Middle frontal gyrus (tissue), 1 donor: ENCODE results near the gene ZNF154.
"Not testable (repeated sequence)": the region's sequence is repeated elsewhere in the genome, so short reads cannot be mapped to it uniquely, and the experiment has no call there.

Experiments
- DNase-seq: peaks from one replicate; pipeline ENCODE4 v3.0.0-alpha.2; 2015; ENCODE audit warnings: low spot score; ENCODE audit errors: extremely low spot score

The ZNF154 gene

DNA sequence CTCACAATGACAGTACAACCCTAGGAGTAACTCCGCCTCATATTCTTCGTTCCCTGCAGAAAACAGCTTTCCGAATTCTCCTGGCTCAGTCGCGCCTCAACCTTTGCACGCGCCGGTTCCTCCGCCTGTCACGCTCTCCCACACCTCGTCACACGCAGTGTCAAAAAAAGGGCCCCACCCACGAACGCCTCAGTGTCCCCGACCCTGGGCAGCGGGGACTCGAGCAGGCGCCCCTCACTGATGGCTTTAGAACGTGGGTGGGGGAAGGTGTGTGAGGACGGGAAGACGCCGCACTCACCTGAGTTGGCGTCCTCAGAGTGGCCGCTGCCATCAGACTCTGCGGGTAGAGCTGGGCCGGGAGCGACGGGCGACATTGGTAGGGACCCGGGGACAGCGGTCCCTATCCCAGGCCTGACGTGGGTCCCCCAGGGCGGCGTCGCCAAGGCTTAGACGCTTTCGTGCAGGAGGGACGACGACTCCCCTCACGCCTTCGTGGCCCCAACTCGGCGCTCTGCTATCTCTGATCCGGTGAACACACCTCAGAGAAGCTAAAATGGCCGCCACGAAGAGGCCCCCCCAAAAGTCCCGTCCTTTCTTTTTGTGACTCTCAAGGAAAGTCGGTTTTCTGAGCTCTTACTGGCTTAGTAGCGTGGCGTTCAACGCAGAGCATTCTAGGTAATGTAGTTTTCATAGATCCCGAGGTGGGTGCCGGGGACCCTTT, at the start of gene ZNF154:
Gene ZNF154, minus strand, starts transcription at position 564 of the 721 bp plus-strand sequence. Its CDS starts 233 bp downstream, at position 331.
- DNase-seq = peak; percentile 59

DNA sequence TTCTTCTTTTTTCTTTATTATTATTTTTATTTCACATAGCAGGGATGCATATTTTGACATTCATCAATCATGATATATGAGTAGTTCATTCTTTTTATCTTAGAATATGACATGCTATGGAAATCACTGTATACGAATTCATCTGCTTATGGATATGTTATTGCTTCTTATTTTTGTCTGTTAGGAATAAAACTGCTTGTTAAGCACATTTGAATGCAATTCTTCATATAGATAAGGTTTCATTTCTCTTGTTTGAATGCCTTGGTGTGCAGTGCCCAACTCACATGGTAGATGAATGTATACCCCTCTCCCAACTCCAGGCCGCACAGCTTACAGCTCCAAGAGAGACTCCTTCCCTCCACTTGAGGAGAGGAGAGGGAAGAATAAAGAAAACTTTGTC, 48.9 kb upstream of the ZNF154 start:
- no peak for DNase-seq

DNA sequence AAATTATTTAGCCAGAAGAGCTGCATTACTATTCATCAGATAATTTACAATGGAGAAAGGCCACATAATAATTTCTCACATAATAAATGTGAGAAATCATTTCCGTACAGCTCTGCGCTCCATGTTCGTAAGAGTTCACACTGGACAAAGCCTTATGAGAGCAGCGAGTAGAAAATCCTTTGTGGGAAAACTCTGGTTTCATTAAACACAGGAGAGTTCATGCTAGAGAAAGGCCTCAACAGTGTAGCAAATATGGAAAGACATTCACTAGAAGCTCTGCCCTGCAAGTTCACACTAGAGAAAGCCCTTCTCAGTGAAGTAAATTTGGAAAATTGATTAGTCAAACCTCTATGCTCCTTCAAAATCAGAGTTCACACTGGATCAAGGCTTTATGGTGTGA, 46.0 kb upstream of the ZNF154 start:
- DNase-seq = no peak

DNA sequence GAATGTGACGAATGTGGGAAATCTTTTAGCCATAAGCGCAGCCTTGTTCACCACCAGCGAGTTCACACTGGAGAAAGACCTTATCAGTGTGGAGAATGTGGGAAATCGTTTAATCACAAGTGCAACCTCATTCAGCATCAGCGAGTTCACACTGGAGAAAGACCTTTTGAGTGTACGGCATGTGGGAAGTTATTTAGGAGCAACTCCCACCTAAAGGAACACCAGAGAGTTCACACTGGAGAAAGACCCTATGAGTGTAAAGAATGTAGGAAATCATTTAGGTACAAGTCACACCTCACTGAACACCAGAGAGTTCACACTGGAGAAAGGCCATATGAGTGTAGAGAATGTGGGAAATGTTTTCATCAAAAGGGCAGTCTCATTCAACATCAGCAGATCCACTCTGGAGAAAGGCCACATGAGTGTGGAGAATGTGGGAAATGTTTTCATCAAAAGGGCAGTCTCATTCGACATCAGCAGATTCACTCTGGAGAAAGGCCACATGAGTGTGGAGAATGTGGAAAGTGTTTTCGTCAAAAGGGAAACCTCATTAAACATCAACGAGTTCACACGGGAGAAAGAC, 45.2 kb upstream of the ZNF154 start:
- no peak for DNase-seq

DNA sequence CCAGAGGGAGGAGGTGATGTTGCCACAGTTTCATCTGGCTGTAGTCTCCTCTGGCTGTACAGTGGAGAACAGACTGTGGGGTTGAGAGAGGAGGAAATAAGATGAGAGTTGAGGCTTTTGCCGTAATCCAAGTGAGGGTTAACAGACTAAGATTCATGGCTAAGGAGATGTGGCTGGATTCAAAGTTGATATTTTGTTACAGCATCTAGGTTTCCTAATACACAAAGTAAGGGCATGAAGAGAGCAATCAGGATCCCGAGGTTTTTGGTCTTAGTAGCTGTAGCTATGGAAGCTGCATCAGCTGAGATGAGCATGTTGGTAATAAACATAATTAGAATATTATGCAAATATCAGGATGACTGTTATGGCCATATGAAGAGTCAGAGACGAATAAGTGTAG, 39.0 kb upstream of the ZNF154 start:
- no peak for DNase-seq

DNA sequence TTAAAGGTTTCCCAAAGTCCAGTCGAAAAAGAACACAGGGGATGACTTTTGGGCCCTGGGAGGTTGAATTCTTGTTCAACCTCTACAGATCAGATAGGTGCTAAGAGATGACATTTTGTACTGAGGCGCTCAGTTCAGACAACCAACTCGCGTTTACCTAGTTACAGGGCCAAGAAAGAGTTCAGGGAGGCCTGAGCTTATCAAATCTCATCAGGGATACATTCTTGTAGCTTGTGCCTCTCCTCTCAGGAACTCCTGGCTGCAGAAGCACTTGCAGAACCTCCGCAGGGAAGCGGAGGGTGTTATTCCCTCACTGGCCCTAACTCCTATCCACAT, 38.4 kb upstream of the ZNF154 start:
- DNase-seq = no peak

DNA sequence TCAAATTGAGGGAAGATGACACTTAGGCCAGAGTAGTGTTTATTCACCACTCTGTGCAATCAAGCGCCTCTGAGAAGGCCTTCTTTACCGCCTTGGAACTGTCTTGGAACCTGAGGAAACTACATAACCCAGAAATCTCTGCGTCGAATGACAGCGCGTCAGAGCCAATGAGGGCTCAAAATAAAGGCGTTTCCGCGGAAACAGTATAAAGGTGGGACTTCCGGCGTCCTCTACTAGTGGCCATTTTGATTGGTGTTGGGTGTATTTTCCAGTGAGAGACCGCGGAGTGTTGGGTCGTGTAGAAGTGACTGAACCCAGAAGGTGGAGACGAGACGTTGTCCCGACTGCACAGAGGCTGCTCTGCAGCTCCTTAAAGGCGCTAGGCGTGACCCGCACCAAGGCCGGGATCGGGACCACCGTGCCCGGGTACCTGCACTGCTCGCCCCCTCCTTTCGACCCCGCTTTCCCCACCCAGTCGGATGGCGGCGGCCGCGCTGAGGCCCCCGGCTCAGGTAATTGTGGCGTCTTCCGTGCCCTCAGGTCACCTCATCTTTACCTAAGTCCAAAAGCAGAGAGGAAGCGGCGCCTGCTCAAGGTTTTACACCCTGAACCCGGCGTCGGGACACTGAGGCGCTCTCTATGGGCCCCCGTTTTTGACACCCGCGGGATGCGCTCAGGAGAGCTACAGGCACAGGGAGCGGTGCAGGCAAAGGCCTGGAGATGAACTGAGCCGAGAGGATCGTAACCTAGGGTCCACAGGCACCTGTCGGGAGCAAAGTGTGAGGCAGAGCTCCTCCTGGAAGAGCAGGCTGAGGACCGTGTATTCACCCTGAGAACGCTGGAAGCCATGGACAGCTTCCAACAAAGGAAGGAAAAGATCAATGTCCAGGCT, 37.8 kb upstream of the ZNF154 start, which contains the start of gene ZNF776:
Gene ZNF776, plus strand, starts transcription at position 236 of the 892 bp plus-strand sequence. Its CDS starts 244 bp downstream, at position 480.
- DNase-seq = peak; percentile 94

DNA sequence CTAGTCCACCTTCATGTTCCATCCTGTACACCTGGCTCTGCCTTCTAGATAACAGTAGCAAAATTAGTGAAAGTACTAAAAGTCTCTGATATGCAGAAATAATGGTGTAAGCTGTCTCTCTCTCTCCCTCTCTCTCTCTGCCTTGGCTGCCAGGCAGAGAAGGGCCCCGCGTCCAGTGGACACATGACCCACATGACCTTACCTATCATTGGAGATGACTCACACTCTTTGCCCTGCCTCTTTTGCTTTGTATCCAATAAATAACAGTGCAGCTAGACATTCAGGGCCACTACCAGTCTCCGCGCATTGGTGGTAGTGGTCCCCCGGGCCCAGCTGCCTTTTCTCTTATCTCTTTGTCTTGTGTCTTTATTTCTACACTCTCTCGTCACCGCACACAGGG, 29.8 kb upstream of the ZNF154 start:
- DNase-seq = not testable (repeated sequence)

DNA sequence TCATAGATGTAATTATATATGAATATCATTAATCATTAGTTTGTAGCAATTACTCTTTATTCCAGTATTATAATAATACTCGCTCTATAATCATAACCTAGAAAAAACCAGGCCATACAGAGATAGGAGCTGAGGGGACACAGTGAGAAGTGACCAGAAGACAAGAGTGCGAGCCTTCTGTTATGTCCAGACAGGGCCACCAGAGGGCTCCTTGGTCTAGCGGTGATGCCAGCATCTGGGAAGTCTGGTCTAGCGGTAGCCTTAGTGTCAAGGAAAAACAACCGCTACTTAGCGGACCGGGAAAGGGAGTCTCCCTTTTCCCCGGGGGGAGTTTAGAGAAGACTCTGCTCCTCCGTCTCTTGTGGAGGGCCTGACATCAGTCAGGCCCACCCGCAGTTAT, 29.3 kb upstream of the ZNF154 start:
- not testable (repeated sequence) for DNase-seq

DNA sequence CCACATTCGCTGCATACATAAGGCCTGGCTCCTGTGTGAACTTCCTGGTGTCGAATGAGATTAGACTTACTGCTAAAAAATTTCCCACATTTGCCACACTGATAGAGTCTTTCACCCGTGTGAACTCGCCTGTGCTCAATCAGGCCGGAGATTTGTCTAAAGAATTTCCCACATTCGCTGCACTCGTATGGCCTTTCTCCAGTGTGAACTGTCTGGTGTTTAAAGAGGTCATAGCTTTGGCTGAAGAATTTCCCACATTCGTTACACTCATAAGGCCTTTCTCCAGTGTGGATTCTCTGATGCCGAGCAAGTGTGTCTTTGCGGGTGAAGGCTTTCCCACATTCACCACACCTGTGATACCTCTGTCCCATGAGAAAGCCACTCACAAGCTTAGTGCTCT, 11.9 kb upstream of the ZNF154 start:
- DNase-seq = no peak

DNA sequence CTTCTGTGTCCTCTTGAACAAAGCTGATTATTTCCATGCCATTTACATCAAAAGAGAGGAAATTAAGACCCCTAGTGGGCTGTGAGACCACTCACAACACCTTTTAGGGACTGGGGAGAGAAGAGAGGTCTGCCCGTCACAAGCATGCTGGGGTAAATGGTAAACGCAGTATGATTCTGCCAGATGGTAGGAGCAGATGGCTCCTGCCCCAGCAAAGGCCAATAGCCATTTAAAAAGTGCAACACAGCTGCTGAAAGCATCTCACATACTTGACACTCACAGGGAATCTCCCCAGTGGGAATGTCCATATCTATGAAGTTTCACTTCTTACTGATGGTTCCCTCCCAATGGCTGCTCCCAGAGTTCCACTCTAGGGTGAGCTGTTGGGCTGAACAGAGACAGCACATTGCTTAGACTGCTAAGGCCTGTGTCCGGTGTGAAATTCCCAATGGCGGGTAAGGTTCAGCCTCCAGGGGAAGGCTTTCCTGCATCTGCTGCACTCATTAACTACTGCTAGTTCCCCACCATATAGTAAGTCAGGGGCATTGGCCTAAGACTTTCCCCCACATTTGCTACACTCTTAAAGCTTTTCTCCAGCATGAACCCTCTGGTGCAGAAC, 11.0 kb upstream of the ZNF154 start:
- DNase-seq = no peak

DNA sequence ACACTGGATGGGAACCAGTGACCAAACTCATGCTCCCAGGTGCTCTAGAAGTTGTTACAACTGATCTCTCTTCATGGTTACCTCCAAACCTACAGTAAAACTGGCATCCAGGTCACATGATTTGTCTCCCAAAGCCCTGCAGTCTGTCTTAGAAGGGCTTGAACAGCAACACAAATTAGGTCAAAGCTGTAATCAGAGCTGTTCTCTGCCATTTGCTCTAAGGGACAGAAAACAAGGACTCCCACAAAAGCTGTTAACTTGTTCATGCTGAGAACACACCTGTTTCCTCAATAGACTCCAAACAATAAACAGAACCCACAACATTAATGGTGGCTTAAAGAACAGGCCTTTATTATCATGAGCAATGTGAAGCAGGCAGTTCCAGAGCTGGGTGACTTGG, 10.4 kb upstream of the ZNF154 start:
- DNase-seq = no peak

DNA sequence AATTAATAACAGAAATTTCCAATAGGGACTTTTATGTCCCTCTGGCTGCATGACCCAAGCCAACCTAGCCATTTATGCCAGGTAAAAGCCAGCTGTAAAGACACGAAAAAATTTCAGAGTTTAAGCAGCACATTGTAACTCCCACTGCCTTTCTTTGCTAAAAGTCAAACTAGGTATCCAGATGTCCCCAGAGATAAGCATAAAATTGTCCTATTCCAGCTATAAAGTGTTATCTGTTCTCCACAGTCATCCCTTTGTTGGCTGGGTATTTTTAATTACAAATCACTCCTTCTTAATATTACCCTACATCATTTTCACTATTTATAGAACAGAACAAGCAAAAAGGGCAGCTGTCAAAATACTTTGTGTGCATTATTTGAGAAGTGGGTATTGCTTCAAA, 3.2 kb upstream of the ZNF154 start:
- DNase-seq = no peak

DNA sequence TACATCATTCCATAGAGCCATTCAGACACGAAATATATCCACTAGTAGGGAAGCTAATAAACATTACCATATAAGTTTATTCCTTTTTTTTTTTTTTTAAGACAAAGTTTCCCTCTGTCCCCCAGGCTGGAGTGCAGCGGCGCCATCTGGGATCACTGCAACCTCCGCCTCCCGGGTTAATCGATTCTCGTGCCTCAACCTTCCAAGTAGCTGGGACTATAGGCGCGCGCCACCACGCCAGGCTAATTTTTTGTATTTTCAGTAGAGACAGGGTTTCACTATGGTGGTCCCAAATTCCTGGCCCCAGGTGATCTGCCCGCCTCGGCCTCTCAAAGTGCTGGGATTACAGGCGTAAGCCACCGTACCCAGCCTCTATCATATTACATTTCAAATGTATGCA, 612 bp upstream of the ZNF154 start:
- no peak for DNase-seq

DNA sequence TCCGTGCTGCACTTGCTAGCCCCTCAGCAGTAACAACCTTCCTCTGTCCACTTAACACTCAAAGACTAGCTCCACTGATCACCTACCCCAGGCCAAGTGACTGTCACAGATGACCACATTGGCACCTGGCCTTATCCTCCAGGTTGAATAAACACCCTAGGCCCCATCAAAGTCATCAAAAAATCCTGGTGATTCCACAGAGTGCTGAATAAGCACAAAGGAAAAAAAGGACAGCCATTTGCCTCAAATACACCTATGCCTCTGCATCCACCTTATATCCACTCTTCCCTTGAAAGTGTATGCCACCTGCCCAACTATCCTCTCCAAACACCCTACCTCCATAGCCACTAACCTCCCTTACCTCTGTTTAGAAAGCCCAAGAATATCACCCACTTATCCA, 2.7 kb downstream of the ZNF154 start:
- no peak for DNase-seq

DNA sequence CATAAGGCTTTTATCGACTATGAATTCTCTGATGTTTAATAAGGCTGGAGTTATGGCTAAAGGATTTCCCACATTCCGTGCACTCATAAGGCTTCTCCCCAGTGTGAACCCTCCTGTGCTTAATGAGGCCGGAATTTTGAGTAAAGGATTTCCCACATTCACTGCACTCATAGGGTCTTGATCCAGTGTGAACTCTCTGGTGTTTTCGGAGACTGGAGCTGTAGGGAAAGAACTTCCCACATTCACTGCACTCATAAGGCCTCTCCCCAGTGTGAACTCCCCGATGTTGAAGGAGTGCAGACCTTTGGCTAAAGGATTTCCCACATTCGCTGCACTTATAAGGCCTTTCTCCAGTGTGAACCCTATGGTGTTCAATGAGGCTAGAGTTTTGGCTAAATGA, 7.4 kb downstream of the ZNF154 start:
- no peak for DNase-seq

DNA sequence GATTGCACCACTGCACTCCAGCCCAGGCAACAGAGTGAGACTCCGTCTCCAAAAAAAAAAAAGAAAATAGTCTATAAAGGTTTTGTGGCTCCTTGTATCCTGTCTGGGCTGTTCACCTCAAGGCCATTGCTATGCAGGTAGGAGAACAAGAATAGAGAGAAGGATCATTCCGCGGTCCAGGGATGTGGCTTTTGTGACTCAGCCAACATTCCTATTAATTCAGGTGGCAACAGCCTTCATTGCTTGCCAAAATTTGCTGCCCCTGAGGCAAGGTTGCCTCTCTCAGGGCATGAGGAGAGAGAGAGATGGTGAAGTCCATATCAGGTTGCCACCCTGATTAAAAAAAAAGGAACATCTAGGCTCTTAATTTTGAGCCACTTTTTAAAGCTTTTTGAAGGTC, 19.3 kb downstream of the ZNF154 start:
- no peak for DNase-seq

DNA sequence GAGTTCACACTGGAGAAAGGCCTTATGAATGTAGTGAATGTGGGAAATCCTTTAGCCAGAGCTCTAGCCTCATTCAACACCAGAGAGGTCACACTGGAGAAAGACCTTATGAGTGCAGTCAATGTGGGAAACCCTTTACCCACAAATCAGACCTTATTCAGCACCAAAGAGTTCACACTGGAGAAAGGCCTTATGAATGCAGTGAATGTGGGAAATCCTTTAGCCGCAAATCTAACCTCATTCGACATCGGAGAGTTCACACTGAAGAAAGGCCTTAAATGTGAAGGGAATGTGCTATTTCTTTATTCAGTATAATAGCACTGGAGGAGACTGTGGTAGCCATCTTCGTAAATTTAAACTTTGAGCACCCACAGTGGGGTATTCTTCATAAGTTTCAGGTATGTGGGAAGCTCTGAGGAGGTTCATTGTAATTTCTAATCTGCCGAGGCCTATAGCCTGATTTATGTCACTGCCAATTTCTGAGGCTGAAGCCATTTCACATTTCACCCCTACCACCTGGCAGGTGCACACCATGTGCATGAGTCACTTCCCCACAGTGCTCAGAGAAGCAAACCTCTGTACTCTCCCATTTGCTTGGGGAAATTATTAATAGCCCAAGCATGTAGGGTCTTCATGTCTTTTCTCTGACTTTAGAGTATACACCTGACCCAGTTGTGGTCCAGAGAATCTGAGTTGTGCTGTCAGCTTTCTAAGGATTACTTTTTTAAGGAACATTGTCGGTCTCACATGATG, 20.8 kb downstream of the ZNF154 start:
- DNase-seq = no peak

DNA sequence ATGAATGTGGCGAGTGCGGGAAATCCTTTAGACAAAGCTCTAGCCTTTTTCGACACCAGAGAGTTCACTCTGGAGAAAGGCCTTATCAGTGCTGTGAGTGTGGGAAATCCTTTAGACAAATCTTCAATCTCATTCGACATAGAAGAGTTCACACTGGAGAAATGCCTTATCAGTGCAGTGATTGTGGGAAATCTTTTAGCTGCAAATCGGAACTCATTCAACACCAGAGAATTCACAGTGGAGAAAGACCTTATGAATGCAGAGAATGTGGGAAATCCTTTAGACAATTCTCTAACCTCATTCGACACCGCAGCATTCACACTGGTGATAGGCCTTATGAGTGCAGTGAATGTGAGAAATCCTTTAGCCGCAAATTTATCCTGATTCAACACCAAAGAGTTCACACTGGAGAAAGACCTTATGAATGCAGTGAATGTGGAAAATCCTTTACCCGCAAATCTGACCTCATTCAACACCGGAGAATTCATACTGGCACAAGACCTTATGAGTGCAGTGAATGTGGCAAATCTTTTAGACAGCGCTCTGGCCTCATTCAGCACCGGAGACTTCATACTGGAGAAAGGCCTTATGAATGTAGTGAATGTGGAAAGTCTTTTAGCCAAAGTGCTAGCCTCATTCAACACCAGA, 21.5 kb downstream of the ZNF154 start:
- no peak for DNase-seq

DNA sequence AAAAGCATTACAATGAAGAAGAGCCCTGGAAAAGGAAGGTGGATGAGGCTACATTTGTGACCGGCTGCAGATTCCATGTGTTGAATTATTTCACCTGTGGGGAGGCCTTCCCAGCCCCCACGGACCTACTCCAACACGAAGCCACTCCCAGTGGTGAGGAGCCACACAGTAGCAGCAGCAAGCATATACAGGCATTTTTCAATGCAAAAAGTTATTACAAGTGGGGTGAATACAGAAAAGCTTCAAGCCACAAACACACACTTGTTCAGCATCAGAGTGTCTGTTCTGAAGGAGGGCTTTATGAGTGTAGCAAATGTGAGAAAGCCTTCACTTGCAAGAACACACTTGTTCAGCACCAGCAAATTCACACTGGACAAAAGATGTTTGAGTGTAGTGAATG, 22.3 kb downstream of the ZNF154 start:
- DNase-seq = no peak
